ENCODE results near the gene ZMAT5.
"Not testable (repeated sequence)": the region's sequence is repeated elsewhere in the genome, so short reads cannot be mapped to it uniquely, and the experiment has no call there.

Gene ZMAT5

DNA sequence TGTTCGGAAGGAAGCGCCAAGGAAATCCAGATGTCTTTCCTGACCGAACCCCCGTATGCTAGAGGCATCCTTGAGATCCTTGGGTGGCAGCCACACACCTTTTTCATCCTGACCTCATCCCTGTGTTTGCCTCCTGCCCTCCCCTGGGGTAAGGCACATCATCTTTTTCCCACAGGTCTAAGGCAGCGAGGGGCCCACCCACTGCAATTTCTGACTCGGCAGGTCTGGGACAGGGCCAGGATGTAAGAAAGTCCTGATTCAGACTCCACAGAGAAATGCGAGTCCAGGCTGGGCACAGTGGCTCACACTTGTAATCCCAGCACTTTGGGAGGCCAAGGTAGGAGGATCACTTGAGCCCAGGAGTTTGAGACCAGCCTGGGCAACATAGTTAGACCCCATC lies 10.5 kb downstream of the ZMAT5 start:
- H3K27ac ChIP-seq: no peak overlapping the region
- TF ChIP-seq, protein P1, sequence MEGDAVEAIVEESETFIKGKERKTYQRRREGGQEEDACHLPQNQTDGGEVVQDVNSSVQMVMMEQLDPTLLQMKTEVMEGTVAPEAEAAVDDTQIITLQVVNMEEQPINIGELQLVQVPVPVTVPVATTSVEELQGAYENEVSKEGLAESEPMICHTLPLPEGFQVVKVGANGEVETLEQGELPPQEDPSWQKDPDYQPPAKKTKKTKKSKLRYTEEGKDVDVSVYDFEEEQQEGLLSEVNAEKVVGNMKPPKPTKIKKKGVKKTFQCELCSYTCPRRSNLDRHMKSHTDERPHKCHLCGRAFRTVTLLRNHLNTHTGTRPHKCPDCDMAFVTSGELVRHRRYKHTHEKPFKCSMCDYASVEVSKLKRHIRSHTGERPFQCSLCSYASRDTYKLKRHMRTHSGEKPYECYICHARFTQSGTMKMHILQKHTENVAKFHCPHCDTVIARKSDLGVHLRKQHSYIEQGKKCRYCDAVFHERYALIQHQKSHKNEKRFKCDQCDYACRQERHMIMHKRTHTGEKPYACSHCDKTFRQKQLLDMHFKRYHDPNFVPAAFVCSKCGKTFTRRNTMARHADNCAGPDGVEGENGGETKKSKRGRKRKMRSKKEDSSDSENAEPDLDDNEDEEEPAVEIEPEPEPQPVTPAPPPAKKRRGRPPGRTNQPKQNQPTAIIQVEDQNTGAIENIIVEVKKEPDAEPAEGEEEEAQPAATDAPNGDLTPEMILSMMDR (IDR thresholded peaks at IDR 0.05): no peak
- no peak for DNase-seq (ENCODE audit: low spot score)
- H3K4me3 ChIP-seq: no peak overlapping the region

DNA sequence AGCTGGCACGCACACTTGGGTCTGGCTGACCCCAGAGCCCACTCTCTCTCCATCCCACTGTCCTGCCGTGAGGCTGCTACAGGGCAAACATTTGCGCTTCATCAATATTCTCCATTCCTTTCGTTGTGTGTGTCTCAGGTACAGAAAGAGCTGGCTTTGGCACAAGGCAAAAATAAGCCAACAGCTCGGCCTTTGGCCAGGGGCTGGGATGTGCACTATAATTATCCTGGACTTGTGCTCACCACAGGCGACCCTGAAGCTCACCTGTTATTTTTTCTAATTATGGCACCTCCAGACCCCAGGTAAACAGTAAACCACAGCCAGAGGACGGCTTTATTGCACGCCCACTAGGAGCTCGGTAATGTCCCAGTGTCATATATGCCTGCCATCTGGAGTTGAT lies 10.9 kb downstream of the ZMAT5 start:
- H3K4me3 ChIP-seq: no peak overlapping the region
- no peak overlapping the region for H3K27ac ChIP-seq
- DNase-seq (ENCODE audit: low spot score): no peak
- TF ChIP-seq, protein P1 (IDR thresholded peaks at IDR 0.05): no peak

DNA sequence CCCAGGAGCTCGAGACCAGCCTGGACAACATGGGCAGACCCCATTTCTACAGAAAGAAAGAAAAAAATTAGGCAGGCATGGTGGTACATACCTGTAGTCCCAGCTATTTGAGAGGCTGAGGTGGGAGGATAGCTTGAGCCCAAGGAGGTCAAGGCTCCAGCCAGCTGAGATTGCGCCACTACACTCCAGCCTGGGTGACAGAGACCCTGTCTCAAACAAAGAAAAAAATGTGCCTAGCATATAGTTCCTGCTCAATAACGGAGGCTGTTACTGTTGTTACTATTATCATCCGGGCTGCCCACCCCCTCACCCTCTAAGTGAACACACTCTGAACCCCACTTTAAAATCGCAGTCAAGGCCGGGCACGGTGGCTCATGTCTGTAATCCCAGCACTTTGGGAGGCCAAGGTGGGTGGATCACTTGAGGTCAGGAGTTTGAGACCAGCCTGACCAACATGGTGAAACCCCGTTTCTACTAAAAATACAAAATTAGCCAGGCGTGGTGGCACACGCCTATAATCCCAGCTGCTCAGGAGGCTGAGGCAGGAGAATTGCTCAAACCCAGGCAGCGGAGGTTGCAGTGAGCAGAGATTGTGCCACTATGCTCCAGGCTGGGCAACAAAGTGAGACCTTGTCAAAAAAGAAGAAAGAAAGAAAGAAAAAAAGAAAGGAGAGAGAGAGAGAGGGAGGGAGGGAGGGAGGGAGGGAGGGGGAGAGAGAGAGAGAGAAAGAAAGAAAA lies 12.0 kb downstream of the ZMAT5 start:
- H3K4me3 ChIP-seq; DNase-seq (ENCODE audit: low spot score); H3K27ac ChIP-seq: not testable (repeated sequence)

DNA sequence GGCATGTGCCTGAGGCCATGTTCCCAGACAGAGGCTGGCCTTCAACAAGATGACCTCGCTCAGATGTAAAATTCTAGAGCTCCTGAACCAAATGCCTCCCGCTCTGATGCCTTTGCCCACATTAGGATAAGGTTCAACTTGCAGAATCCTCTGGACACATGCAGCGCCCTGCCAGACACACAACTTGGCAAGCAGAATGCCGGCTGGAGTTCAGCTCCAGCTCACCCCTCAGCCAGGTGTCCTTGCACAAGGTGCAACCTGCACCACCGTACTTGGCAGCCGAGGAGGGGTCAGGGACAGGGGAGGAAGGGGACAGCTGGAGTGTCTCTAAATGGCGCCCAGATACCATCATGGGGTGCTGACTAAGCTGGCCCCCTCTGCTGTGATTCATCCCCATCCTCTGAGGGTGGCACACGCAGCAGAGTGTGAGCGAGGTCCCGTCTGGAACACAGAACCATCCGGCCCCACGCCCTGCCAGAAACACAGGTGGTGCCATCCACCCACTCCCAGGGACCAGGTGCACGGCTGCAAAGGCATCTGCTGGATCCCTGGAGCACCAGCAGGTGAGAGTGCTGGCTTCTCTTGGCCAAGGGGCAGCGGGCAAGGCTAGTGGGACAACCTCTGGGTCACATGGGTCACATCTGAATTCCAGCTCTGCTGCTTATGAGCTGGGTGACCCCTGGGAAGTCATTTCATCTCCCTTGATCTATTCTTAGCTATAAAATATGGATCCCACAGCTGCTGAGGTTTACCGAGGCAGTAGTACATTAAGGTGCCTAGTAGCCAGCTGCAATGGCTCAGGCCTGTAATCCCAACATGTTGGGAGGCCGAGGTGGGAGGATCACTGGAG lies 12.8 kb downstream of the ZMAT5 start:
- DNase-seq (ENCODE audit: low spot score): no peak
- TF ChIP-seq, protein P1 (IDR thresholded peaks at IDR 0.05): no peak
- H3K4me3 ChIP-seq: no peak overlapping the region
- H3K27ac ChIP-seq: no peak overlapping the region

DNA sequence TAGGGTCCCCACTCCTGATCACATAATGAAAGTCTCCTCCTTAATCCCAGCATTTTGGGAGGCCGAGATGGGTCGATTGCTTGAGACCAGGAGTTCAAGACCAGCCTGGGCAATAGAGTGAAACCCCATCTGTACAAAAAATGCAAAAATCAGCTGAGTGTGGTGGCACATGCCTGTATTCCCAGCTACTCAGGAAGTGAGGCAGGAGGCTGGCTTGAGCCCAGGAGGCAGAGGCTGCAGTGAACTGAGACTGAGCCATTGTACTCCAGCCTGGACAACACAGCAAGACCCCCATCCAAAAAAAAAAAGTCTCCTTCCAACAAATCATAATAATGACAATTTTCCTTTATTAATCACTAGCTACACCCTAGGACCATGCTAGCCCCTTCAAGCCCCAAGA lies 15.1 kb downstream of the ZMAT5 start:
- no peak overlapping the region for H3K4me3 ChIP-seq
- TF ChIP-seq, protein P1 (IDR thresholded peaks at IDR 0.05): no peak
- H3K27ac ChIP-seq: no peak overlapping the region
- no peak for DNase-seq (ENCODE audit: low spot score)

DNA sequence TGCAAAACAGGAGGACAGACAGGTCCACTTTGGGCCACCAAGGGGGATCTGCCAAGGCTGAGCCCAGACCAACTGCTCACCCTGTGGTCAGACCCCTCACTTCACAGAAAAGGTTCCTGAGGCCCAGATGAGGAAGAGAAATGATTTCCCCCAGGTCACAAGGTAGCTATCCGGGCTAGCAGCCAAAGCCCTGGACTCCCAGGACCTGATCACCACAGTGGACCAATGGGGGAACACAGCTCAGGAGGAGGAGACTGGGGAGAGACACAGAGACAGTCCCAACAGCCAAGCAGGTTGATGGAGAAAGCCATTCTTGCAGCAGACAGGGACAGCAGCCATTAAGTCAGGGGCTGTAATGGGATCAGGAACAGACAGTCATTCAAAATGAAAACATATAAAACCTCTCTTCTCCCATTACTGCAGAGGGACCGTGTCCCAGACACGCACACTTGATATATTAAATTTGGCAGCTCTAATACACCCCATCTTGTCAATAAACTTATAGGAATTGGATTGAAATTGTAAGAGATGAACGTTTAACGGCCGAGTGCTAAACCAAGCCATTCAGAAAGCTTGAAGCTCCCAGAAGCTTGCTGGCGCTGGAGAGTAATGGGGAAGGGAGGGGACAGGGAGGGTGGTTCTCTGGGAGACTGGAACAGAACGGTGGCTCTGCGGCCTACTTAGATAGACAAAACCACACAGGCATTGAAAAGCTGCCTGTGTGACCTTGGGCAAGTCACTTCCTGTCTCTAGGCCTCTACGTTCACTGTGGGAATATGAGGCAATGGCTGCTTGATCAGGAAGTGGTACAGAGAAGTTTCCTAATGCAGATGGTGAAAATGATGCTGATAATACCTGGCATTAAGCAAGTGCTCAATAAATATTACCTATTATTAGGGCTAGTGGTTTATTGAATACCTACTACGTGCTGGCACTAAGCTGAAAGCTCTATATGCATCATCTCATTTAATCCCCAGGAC lies 16.0 kb downstream of the ZMAT5 start:
- no peak for DNase-seq (ENCODE audit: low spot score)
- H3K27ac ChIP-seq: no peak overlapping the region
- TF ChIP-seq, protein P1 (IDR thresholded peaks at IDR 0.05): no peak
- no peak overlapping the region for H3K4me3 ChIP-seq

DNA sequence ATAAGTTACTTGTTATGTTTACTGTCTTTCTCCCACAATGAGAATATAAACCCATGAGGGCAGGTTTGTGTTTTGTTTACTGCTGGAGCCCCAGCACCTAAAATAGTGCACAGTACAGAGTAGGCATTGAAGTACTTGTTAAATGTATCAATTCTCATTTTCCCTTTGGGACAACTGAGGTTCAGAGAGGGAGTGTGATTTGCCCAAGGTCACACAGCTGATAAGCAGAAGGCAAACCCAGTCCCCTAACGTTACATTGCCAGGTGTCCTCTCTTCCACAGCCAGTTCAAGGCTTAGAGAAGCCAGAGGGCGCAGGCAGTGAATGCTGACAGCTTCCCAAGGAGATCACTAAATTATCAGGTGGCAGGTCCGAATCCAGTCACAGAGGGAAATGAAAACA lies 16.8 kb downstream of the ZMAT5 start:
- Histone ChIP-seq H3K27ac (no peak overlapping the region), H3K4me3 (no peak overlapping the region)
- TF ChIP-seq, protein P1 (IDR thresholded peaks at IDR 0.05): no peak
- DNase-seq (ENCODE audit: low spot score): no peak
